ENCODE results near the gene UBE3D. TPM values are rescaled to one million over a fixed set of nuclear protein-coding genes. Genes with fewer than 3 reads are reported as not detected.

Gene UBE3D
- total and polyA plus RNA-seq, 2 of the 8 experiments (the other 6 are each of a cell fraction or from before 2014, with no cell fraction given) = 5.7 to 16.3 TPM

- TF ChIP-seq CHD7 (IDR thresholded peaks at IDR 0.05; ENCODE audit: insufficient replicate concordance, low read length) (no peak), JUND (IDR thresholded peaks at IDR 0.05; ENCODE audit: low read length) (no peak), HDAC6 (IDR thresholded peaks at IDR 0.05; ENCODE audit: low read depth, low read length) (no peak), CHD1 (IDR thresholded peaks at IDR 0.05; ENCODE audit: low read depth, low read length) (no peak), GTF2F1 (IDR thresholded peaks at IDR 0.05; ENCODE audit: borderline replicate concordance, low read depth, low read length) (no peak), MAFK (IDR thresholded peaks at IDR 0.05; ENCODE audit: low read depth, low read length) (no peak), RBBP5 (IDR thresholded peaks at IDR 0.05; ENCODE audit: borderline replicate concordance, low read depth, low read length) (no peak), CBX5 (IDR thresholded peaks at IDR 0.05; ENCODE audit: low read depth, low read length) (no peak), HDAC2 (IDR thresholded peaks at IDR 0.05; ENCODE audit: borderline replicate concordance in 1 of 2, low read depth in 2 of 2, low read length in 2 of 2) (no peak), USF2 (IDR thresholded peaks at IDR 0.05; ENCODE audit: low read length) (no peak)
Measured at GRCh38 chr6:83068616-83069015, 3.0 kb upstream of the UBE3D start (continued).

Measured in H1 (cell line).